RPMI8226 (cell line): ENCODE data around the gene C18orf32.
"Not testable (repeated sequence)": the region's sequence is repeated elsewhere in the genome, so short reads cannot be mapped to it uniquely, and the experiment has no call there.

Experiments
- DNase-seq: peaks from one replicate; pipeline ENCODE4 v3.0.0-alpha.2; 2015

The C18orf32 gene

DNA sequence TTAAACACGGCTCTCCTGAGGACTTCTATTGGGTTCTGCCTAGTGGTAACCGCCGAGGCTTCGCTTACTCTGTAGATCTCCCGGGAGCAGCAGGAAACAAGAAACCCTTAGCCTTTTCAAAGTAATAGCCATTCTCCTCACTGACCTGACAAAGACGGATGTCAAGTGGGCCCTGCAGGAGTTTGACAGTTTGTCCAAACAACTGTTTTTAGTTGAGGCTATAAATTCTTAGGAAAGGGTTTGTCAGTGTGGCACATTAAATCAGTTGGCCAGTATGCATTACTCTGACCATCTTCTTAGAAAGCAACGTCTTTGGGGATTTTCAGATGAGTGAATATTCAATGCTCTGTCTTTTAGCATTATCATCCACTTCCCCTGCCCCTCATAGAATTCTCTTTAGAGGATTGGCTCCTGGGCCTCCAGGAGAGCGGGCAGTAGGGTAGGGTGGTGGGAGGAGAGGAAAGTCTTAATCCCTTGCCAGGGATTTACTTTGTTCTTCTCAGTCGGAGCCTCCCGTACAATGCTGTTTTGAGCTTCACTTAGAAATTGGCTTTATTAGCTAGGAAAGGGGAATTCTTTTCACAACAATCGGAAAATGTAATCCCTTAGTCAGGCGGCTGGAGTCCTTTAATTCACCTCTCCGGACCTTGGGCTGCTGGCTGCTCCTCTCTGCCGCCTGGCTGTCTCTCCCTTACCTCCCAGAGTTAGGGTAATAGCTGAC lies 13.3 kb upstream of the C18orf32 start:
- DNase-seq: no peak

DNA sequence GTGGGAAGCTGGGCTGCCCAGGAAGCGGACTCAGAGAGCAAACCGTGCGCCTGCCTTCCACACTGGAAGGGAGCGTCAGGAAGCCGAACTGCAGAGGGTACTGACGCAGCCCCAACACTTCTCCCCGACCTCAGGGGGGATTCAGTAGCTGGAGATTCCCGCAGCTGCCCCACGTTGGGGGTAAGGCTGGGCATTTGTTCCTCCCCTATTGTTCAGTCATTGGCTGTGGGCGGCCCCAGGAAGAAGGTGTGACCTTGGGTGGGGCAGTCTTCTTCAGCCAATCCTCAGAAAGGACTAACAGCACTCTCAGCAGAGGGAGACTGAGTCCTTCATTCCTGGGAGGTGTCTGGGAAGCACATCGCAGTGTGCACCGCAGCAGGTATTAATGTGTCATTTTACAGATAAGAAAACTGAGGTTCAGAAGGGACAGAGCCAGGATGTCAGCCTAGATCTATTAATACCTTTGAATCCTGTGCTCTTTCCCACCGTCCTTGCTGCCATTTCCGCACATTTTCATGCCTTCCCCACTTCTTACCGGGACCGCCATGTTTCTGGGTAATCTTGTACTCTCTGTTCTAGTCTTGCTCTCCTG lies 12.1 kb upstream of the C18orf32 start:
- no peak for DNase-seq

DNA sequence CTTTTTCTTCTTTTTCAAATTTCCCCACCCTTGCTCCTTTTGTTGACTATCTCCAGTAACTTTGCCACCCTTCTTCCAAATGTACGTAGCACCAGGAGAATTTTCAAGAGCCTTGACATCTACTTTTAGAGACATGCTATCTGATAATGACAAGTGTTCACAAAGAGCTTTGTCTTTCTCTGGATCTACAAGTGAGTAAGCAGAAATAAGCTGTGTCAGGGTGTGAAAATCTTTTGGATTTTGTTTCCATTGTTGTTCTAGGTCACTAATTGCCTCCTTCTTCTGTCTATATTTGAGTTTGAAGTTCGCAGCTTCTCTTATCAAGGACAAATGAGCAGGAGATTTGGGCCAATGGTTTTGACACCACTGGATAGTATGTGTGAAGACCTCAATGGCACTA lies 8.4 kb upstream of the C18orf32 start:
- DNase-seq: no peak

DNA sequence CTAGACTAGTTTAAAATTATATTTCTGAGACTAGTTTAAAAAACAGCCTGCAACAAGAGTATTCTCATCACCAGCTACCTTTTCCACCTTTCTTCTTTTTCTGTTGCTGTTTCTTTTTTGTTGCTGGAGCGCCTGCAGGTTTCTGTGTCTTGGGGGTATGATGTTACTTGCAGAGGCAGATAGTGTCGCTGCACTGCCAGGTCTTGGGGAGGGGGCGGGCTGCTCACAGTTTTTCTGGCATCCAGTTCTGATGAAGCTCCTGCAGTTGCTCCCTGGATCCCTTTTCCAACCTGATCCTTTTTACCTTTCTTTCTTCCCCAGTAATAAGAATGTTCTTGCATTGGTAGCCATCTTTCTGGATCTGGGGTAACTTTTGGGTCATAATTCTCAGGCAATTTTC lies 8.0 kb upstream of the C18orf32 start:
- no peak for DNase-seq

DNA sequence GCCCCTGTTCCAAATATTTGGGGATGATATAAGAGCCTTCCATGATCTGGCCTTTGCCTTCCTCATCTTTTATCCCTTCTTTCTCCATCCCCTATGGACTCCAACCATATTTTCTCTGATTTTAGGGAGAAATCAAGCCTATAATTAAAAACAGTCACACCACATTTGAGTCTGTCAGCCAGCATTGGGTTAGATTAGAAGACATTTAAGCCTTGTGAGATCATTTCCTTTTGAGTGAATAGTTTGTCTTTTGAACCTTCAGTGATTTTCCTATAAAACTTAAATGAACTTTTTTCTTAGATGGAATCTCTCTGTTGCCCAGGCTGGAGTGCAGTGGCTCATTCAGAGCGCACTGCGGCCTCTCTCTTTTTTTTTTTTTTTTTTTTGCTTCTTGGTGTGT lies 7.6 kb upstream of the C18orf32 start:
- DNase-seq: no peak

DNA sequence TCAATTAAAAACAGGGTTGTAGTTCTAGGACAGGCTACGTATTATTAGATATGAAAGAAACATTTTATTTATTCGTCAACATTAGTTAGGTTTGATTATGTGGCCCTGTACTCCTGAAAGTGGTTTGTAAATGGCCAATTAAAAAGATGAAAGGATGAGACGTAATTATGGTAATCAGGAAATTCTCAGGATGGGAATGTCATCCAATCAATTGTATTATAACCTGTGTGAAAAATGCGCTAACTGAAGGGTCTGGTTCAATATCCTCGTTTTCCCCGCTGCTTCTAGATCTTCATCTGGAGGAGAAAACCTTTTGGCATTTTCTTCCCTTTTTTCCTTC lies 5.6 kb upstream of the C18orf32 start:
- DNase-seq: no peak

DNA sequence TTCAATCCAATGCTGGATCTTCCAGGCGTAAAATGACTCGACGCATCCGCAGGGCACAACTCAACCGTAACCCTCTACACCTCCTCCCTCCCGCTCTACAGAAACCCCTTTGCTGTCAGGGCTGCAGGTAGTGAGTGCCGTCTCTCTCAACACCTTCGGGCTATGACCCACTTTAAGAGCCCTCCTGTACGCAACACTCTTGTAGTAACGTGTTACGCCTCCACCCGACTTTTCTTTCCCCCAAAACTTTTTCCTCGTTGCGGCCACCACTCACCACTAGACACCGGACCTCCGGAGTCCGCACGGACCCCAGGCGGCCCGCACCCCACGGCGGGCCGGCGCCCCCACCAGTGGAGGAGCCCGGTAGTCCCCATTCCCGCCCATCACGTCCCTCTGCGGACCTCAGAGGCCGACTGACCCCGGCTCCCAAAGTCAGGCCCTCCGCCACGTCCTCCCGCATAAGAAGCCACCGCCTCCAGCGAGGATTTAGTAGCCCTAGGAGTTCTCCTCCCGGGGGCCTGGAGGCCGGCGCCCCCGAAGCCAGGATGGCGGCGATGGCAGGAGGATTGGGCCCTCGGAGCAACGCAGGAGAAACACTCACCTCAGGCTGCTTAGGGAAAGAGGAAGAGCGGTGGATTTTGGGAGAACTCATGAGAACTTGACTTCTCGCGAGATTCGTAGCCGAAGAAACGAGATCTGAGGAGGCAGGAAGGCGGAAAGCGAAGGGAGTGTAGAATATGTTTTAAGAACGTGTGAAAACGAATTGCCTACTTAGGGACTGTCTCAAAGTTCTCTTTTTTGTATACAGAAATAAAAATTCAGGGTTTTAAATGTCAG lies 5.0 kb upstream of the C18orf32 start, which contains the start of gene RPL17:
TSS of gene RPL17 (minus strand) at position 609 of the 837 bp plus-strand sequence.
- DNase-seq: peak; percentile 98

DNA sequence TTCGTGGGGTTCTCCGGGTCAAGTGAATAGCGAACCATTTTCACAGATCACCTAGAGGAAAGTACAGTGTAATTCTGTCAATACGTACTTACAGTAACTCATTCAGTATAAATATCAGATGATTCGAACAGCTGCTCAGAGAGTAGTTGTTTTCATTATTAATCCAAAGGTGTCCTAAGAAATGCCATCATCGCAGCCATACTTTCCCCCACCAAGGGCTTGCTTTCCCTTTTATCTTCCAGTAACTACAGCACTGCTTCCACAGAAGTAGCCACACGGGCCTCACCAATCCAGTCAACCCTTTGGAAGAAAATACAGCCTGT lies 4.5 kb upstream of the C18orf32 start:
- DNase-seq: peak; percentile 17

DNA sequence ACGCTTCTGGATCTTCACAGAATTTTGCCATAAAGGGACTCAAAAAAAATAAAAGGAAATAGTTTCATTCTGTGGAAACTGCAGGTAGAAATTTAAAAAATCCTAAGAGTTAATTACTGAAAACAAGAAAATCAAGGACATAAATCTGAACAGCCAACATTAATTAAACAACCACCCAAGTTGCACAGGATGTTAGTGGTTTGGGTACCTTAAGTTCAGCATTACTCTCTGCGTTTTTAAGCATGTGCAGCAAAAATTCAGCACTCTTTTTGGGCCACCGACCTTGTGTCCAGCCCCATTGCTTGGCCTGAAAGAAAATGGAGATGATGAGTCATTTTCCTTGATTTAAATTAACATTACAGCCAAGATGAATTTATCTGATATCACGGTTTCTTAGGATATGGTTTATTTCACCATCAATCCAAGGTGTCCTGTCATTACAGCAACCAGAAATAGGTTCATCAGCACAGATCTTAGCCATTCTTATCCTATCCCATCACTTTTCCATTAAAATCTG lies 3.3 kb upstream of the C18orf32 start:
- no peak for DNase-seq

DNA sequence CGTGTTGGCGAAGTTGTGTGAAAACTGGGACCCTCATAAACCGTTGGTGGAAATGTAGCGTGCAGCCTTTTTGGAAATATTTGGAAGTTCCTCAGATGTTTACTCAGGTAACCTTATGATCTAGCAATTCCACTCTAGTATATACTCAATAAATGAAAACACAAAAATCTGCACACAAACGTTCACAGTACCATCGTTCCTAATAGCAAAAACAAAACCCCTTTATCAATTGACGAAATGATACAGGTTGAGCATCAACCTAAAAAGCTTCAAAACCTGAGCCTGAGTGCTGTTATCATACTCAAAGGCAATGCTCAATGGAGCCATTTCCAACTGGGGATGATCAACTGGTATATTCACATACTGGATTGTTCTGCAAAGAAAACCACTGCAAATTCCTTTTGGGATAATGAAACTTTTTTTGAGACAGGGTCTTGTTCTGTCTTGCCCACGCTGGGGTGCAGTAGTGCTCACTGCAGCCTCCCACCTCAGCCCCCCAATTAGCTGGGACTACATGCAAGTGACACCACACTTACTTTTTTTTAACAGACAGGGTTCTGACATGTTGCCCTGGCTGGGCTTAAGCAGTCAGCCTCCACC lies 777 bp upstream of the C18orf32 start:
- peak; percentile 16 for DNase-seq

DNA sequence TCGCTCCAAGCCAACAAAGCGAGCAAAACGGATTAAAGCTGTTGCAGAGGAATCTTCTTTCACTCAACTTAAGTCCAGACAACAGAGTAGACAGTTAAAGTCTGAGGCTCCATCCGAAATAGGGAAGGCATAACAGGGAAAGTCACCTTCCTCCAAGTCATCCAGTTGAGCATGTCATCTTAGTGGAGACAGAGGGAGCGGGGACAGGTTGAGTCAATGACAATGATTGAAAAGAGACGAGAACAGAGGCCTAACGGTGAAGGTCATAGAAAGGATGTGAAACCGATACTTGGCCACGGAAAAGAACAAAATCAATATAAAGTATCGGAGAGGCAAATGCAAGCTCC lies 455 bp downstream of the C18orf32 start:
- DNase-seq: no peak

DNA sequence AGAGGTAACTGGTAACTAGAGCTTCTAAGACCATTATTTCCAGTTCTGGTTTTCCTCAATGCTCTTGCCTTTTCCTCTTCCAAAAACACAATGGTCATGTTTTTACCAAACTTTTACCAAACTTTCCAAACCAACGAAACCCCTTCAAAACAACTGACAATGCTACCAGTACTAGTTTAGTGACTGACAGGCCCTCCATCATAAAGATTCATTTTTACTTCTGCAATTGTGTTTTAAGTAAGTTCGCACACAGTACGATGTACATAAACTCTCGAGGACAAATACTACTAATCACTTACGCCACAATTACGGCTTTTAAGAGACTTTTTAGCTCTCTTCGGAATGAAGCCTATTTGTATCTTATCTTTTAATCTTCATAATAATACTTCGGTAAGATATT lies 900 bp downstream of the C18orf32 start:
- no peak for DNase-seq

DNA sequence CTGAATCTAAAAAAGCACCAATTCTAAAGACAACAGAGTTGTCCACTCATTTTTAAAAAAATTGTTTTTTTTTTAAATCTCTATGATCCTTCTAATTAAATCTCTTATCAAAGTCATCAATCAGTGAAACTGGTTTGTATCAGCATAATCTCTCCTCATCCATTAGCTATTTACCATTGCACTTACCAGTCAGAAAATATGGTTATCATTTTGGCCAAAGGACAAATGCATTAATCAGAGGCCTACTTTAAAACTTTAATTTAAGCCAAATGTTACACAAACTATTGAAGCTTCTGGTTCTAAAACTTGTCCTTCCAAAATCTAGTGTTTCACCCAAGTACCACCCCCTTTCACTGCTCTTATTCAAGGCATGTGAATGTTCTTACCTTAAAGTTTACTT lies 3.8 kb downstream of the C18orf32 start:
- DNase-seq: no peak

DNA sequence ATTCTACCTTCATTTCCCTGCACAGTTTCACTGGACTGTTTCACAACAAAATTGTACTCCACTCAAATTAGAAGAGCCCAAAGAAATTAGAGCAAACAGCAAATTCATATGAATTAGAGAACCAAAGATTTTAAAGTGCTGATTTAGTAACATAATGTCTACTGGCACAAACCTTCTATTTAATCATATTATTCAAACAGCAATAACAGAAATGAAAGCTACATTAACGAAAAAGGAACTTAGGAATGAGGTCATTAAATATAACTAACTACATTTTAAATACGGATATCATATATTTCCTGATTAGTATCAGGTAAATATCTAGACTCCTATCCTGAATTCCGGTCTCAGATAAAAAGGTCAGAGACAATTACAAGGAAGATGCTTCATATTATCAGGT lies 5.1 kb downstream of the C18orf32 start:
- DNase-seq: no peak

DNA sequence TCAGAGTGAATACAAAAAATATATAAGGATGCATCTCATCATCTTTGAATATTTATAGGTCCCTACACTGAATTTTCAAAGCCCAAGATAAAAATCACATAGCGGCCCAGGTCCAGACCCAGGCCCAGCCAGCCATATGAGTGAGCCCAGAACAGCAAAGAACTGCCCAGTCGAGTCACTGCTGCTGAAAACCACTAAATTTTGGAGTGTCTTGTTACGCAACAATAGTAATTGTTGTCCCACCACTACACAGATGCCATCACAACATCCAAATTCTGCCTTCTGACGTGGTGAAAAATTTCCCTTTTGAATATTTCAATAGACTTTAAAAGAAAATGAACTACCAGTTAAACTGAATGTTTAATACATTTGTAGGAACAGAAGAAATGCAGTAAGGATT lies 5.7 kb downstream of the C18orf32 start:
- no peak for DNase-seq

DNA sequence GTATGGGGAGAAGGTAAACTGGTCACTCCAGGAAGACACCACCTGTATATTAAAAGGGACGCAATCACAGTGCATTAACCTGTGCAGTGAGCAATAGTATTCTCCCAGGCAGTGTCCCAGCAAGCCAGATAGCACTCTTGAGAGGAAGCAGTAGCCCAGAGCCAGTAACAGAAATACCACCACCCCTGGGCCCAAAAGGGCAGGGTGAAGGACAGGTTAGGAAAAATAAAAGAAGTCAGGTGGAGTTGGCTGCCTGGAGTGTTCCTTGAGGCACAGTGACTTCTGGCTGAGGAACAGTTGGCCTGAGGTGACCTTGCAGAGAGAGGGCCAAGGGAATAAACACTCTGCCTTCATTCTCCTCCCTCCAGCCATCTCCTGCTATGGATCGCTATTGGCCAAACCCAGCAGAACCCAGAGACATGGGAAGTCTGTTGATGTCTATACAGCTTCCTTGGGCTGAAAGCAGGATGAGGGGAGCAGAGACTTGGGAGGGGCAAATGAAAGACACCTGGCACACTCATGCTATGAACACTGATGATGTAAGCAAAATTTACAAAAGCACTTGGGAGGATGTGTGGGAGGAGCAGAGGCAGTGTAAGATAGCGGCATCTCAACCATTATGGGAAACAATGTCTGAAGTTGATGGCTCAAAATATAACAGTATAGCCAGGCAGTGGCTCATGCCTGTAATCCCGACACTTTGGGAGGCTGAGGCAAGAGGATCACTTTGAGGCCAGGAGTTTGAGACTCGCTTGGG lies 7.5 kb downstream of the C18orf32 start:
- DNase-seq: peak; percentile 31

DNA sequence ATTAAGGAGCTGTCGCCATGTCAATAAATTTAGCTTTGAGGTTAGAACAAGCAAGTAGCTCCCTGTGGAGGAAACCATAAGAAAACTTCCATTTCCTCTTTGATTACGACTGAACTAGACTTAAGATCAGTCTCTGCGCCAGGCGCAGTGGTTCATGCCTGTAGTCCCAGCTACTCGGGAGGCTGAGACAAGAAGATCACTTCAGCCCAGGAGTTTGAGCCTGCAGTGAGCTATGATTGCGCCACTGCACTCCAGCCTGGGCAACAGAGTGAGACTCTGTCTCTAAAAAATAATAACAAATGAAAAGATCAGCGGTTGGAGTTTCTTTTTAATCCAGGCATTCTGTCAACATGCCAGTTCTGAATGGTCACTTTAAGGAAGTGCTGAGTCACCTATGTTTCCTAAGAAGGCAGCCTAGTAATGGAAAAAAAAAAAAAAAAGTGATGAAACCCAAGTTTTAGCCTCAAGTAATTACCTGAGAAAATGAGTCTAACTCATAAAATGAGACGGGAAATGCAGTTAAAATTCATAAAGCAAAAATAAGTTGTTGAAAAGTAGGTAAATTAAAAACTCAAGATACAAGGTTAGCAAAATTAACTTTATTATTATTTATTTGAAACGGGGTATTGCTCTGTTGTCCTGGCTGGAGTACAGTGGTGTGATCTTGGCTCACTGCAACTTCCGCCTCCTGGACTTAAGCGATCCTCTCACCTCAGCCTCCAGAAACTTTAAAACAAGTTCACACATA lies 10.2 kb downstream of the C18orf32 start:
- DNase-seq: peak; percentile 43

DNA sequence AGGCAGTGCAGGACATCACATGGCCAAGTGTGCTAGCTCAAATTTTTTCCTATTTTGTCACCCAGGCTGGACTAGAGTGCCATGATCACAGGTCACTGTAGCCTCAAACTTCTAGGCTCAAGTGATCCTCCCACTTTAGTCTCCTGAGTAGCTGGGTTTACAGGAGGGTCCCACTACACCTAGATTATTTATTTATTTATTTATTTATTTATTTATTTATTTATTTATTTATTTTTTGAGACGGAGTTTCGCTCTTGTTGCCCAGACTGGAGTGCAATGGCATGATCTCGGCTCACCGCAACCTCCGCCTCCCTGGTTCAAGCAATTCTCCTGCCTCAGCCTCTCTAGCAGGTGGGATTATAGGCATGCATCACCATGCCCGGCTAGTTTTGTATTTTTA lies 12.1 kb downstream of the C18orf32 start:
- DNase-seq: not testable (repeated sequence)

DNA sequence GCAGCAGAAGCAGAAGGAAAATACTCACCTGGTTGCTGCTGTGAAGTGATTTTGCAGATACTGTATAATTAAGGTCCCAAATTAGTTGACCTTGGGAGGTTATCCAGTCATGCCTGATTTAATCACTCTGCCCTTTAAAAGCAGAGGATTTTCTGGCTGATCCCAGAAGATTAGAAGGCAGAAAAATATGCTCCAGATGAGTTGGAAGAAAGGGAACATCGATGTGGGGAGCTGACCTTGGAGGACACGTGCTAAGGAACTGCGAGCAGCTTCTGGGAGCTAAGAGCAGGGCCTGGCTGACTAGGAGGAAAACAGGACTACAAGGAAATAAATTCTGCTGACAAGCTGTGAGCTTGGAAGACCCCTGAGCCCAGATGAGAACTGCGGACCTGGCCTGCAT lies 13.3 kb downstream of the C18orf32 start:
- no peak for DNase-seq

DNA sequence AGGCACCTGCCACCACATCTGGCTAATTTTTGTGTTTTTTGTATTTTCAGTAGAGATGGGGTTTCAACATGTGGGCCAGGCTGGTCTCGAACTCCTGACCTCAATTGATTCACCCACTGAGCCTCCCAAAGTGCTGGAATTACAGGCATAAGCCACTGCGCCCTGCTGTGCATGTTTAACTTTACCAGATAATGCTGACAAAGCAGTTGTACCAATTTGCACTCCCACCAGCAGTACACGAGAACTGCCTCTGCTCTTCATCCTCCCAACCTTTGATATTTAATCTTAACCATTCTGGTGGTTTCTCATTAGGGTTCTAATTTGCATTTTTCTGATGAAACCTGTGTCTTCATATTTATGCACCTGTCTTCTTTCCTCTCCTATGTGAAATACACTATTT lies 14.6 kb downstream of the C18orf32 start:
- DNase-seq: no peak

DNA sequence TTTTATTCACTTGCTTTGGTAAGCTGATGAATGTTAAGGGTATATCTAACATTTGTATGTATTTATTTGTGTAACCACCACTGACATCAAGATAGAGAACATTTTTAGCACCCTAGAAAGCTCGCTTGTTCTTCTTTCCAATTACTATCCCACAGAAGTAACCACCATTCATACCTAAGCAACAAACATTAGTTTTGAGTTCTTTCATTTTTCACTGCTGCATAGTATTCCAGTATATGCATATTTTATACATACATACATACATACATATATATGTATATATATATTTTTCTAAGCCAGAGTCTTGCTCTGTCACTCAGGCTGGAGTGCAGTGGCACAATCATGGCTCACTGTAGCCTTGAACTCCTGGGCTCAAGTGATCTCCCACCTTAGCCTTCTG lies 15.5 kb downstream of the C18orf32 start:
- no peak for DNase-seq

DNA sequence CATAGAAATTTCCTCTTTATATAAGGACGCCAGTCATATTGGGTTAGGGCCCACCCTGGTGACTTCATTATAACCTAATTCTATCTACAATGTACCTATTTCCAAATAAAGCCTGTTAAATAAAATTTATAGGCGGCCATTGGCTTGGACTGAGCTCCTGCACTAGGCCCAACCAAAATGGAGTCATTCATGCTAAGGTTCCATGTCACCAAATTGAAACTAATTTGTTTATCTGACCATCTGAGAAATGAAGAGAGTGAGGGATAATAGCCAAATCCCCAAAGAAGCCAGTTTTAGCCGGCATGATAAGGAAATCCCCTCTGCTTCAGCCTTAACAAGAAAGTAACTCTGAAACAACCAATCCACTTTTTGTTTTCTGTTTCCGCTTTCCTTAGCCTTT lies 19.4 kb downstream of the C18orf32 start:
- no peak for DNase-seq
